ENCODE results near the gene FRYL.

DNA sequence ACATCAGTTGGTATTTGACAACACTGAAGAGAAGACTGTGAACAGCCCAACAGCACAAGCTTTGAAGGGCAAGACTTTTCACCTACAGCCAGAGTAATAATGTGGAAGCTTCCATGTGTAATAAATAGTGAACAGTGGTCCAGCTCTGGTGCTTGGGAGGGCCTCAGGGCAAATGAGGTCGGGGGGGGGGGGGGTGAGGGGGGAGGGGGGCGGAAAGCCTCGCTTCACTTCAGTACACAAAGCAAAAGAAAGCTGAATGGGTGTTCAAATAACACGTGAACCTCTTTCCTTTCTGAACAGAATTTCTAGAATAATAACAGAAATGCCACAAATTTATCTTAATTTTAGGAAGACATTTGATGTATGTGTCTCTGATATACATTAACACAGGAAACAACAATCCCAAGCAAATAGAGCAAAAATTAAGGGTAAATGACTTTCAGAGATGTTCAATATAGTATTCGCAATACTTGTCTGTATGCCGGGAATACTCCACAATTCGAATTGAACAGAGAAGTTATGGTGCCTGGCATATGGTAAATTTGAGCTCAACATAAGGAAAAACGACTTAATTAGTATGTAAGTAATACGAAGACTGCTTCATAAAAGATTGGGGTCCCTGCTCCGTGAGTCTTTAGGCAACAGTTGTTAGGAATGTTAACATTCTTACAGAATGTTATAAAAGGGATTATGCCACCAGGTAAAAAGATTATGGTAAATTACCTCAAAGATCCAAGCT is 92.6 kb downstream of the FRYL start:
- TF ChIP-seq, protein P1, sequence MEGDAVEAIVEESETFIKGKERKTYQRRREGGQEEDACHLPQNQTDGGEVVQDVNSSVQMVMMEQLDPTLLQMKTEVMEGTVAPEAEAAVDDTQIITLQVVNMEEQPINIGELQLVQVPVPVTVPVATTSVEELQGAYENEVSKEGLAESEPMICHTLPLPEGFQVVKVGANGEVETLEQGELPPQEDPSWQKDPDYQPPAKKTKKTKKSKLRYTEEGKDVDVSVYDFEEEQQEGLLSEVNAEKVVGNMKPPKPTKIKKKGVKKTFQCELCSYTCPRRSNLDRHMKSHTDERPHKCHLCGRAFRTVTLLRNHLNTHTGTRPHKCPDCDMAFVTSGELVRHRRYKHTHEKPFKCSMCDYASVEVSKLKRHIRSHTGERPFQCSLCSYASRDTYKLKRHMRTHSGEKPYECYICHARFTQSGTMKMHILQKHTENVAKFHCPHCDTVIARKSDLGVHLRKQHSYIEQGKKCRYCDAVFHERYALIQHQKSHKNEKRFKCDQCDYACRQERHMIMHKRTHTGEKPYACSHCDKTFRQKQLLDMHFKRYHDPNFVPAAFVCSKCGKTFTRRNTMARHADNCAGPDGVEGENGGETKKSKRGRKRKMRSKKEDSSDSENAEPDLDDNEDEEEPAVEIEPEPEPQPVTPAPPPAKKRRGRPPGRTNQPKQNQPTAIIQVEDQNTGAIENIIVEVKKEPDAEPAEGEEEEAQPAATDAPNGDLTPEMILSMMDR (IDR thresholded peaks at IDR 0.05; ENCODE audit: insufficient read depth, low read length), result no peak
- no peak for TF ChIP-seq GABPA (IDR thresholded peaks at IDR 0.05; ENCODE audit: low read depth)
- TF ChIP-seq, protein P2, sequence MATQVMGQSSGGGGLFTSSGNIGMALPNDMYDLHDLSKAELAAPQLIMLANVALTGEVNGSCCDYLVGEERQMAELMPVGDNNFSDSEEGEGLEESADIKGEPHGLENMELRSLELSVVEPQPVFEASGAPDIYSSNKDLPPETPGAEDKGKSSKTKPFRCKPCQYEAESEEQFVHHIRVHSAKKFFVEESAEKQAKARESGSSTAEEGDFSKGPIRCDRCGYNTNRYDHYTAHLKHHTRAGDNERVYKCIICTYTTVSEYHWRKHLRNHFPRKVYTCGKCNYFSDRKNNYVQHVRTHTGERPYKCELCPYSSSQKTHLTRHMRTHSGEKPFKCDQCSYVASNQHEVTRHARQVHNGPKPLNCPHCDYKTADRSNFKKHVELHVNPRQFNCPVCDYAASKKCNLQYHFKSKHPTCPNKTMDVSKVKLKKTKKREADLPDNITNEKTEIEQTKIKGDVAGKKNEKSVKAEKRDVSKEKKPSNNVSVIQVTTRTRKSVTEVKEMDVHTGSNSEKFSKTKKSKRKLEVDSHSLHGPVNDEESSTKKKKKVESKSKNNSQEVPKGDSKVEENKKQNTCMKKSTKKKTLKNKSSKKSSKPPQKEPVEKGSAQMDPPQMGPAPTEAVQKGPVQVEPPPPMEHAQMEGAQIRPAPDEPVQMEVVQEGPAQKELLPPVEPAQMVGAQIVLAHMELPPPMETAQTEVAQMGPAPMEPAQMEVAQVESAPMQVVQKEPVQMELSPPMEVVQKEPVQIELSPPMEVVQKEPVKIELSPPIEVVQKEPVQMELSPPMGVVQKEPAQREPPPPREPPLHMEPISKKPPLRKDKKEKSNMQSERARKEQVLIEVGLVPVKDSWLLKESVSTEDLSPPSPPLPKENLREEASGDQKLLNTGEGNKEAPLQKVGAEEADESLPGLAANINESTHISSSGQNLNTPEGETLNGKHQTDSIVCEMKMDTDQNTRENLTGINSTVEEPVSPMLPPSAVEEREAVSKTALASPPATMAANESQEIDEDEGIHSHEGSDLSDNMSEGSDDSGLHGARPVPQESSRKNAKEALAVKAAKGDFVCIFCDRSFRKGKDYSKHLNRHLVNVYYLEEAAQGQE (IDR thresholded peaks at IDR 0.05; ENCODE audit: insufficient replicate concordance, low read depth), result no peak
- TF ChIP-seq POLR2AphosphoS5 (IDR thresholded peaks at IDR 0.05; ENCODE audit: low read depth), result no peak
